Ovary (tissue), 3 donors: Measurements from ENCODE around the gene CDK15.

ENCODE experiments used
- CTCF ChIP-seq, 3 donors: fragments of 450-650 bp in 2 of 3; fragments of 200-600 bp in 1 of 3; IDR thresholded peaks; one replicate each; pipeline versions ENCODE4 v1.5.1 to v1.8.0; 2016 to 2022; ENCODE audit warnings: antibody characterized with exemption in 3 of 3, mild to moderate bottlenecking in 1 of 3
- EP300 ChIP-seq: sonication (generic); formaldehyde crosslinking; IDR thresholded peaks from one replicate; pipeline ENCODE4 v1.6.1; 2017; ENCODE audit warnings: antibody characterized with exemption
- POLR2A ChIP-seq: fragments of 450-650 bp; IDR thresholded peaks from one replicate; pipeline ENCODE4 v1.6.1; 2017; ENCODE audit warnings: antibody characterized with exemption, mild to moderate bottlenecking, moderate library complexity
- donor health status: DM: no; HTN: no; CAD: no.

- TF ChIP-seq POLR2A (no peak), CTCF (IDR thresholded peaks at IDR 0.05) (no peak), EP300 (no peak)
These were observed 132.4 kb downstream of the CDK15 start for GRCh38 chr2:201938781-201939180.
